SKM-1 treated with dmso at 0.1 percent for 144 hours (cell line): Measurements from ENCODE around the gene DEFB124.
A peak's percentile ranks its signal among the peaks of the same experiment; 100 is the strongest.

Experiments
- DNase-seq: peaks from one replicate; lab custom pipeline; 2025; ENCODE audit not compliant: unreplicated experiment; lab: John Stamatoyannopoulos, UW

DEFB124 gene

GRCh38 chr20:31474758-31475427, at the start of gene DEFB124, which contains the start of gene REM1:
Gene DEFB124 (minus strand): TSS chr20:31475127. CDS start chr20:31473013, 2,114 bp downstream.
Gene REM1 (plus strand): TSS chr20:31475288. CDS start chr20:31476446, 1,158 bp downstream.
- no peak for DNase-seq

GRCh38 chr20:31523361-31524283, 48.7 kb upstream of the DEFB124 start:
- DNase-seq, result peak; percentile 93

- no peak for DNase-seq
These were observed 47.8 kb upstream of the DEFB124 start for GRCh38 chr20:31522731-31523130.

GRCh38 chr20:31521267-31521666, 46.3 kb upstream of the DEFB124 start:
- peak; percentile 33 for DNase-seq

GRCh38 chr20:31517373-31517772, 42.4 kb upstream of the DEFB124 start:
- no peak for DNase-seq

GRCh38 chr20:31516651-31517050, 41.7 kb upstream of the DEFB124 start:
- DNase-seq, result no peak

GRCh38 chr20:31516166-31516565, 41.2 kb upstream of the DEFB124 start:
- no peak for DNase-seq

GRCh38 chr20:31515775-31516107, 40.8 kb upstream of the DEFB124 start:
- DNase-seq, result no peak

- no peak for DNase-seq
These were observed 40.3 kb upstream of the DEFB124 start for GRCh38 chr20:31515072-31515774.

- DNase-seq, result peak; percentile 91
These were observed 39.5 kb upstream of the DEFB124 start, which contains the start of gene HM13 for GRCh38 chr20:31514154-31515071. Gene HM13 (plus strand): TSS chr20:31514442. CDS start chr20:31514552, 110 bp downstream.

- DNase-seq, result no peak
These were observed 33.8 kb upstream of the DEFB124 start for GRCh38 chr20:31508517-31509244.

GRCh38 chr20:31505903-31506302, 31.0 kb upstream of the DEFB124 start:
- DNase-seq, result no peak

GRCh38 chr20:31502884-31503673, 28.2 kb upstream of the DEFB124 start:
- peak; percentile 59 for DNase-seq

GRCh38 chr20:31500527-31500926, 25.6 kb upstream of the DEFB124 start:
- DNase-seq, result no peak

GRCh38 chr20:31497838-31498540, 23.1 kb upstream of the DEFB124 start:
- no peak for DNase-seq

- DNase-seq, result no peak
These were observed 21.9 kb upstream of the DEFB124 start for GRCh38 chr20:31496761-31497295.

GRCh38 chr20:31494131-31494530, 19.2 kb upstream of the DEFB124 start:
- no peak for DNase-seq

GRCh38 chr20:31490752-31491151, 15.8 kb upstream of the DEFB124 start:
- DNase-seq, result no peak
